HCT116 (cell line): ENCODE data around the gene PCK2.

Experiments
- CBX3 ChIP-seq: IDR thresholded peaks from 2 replicates; pipeline ENCODE4 v1.6.1; 2012; ENCODE audit warnings: low read depth
- CTCF ChIP-seq, 3 experiments: fragments of 200-600 bp in 1 of 3; sonication (generic) in 1 of 3; IDR thresholded peaks in 2 of 3; conservative IDR thresholded peaks in 1 of 3; 2 replicates each; pipeline ENCODE4 v1.5.1; 2012 to 2017; ENCODE audit warnings: low read depth in 2 of 3, low read length in 2 of 3, antibody characterized with exemption in 1 of 3, borderline replicate concordance in 1 of 3, control low read depth in 1 of 3, mild to moderate bottlenecking in 1 of 3, mixed read lengths in 1 of 3, mixed run types in 1 of 3, moderate library complexity in 1 of 3; ENCODE audit not compliant: insufficient read depth in 1 of 3
- EZH2 ChIP-seq: fragments of 200-600 bp; sonication (generic); IDR thresholded peaks from 2 replicates; pipeline ENCODE4 v1.6.1; 2017; ENCODE audit warnings: antibody characterized with exemption, mixed run types
- EZH2phosphoT487 ChIP-seq: fragments of 200-600 bp; IDR thresholded peaks from 2 replicates; pipeline ENCODE4 v1.6.1; 2018; ENCODE audit warnings: antibody characterized with exemption, borderline replicate concordance
- JUND ChIP-seq: IDR thresholded peaks from 2 replicates; pipeline ENCODE4 v1.6.1; 2012
- POLR2A ChIP-seq: IDR thresholded peaks from 2 replicates; pipeline ENCODE4 v1.7.0; 2011; ENCODE audit warnings: borderline replicate concordance; ENCODE audit not compliant: insufficient read depth, insufficient read length; ENCODE audit errors: extremely low read depth
- POLR2AphosphoS5 ChIP-seq: IDR thresholded peaks from 2 replicates; pipeline ENCODE4 v1.6.1; 2011; ENCODE audit warnings: mild to moderate bottlenecking, low read depth, low read length, moderate library complexity
- REST ChIP-seq: IDR thresholded peaks from 2 replicates; pipeline ENCODE4 v1.6.1; 2012; ENCODE audit warnings: low read depth
- SIN3A ChIP-seq: IDR thresholded peaks from 2 replicates; pipeline ENCODE4 v1.6.1; 2012; ENCODE audit warnings: low read depth
- SP1 ChIP-seq: IDR thresholded peaks from 2 replicates; pipeline ENCODE4 v1.6.1; 2012; ENCODE audit warnings: low read depth
- TF ChIP-seq, protein P1 (sequence below): IDR thresholded peaks from 2 replicates; pipeline ENCODE4 v1.6.1; 2012
- TF ChIP-seq, protein P2 (sequence below): IDR thresholded peaks from 2 replicates; pipeline ENCODE4 v1.6.1; 2011; ENCODE audit warnings: mild to moderate bottlenecking, low read length, moderate library complexity; ENCODE audit not compliant: insufficient replicate concordance; ENCODE audit errors: extremely low read depth

DNA sequence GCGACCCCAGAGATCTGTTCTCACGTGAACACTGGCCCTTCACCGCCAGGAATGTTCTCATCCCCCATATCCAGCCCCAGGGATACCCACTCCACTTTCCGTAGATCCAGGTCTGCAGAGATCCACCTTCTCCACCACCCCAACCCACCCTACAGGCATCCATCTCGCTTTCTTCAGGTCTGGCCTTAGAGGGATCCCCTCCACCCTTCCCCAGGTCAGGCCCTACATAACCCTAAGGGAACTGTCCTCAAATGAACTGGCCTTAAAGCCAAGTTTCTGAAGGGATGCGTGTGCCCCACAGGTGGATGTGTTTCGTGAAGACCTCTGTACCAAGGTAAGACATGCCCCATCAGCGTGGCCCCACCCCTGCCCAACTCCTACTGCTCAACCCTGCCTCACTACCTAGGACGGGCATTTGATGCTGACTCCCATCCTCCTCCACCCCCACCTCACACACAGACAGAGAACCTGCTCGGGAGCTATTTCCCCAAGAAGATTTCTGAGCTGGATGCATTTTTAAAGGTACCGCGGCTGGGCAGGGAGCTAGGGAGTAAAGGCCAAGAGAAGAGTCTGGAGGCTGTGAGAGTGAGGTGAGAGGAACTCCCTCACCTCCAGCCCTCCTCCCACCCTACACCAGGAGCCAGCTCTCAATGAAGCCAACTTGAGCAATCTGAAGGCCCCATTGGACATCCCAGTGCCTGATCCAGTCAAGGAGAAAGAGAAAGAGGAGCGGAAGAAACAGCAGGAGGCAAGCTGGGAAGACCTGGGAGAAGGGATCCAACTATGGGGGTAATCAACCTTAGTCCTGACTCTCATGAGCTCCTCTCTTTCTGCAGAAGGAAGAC is 42.8 kb downstream of the PCK2 start:
- TF ChIP-seq CTCF (IDR thresholded peaks at IDR 0.05 in 2 of 3, conservative IDR thresholded peaks at IDR 0.05 in 1 of 3; ENCODE audit: borderline replicate concordance in 1 of 3, insufficient read depth in 1 of 3, low read depth in 2 of 3, low read length in 2 of 3) (no peak), POLR2AphosphoS5 (no peak), POLR2A (no peak), EZH2phosphoT487 (no peak), EZH2 (no peak), JUND (no peak), SIN3A (no peak), REST (no peak), SP1 (no peak), CBX3 (no peak)
- TF ChIP-seq, protein P1, sequence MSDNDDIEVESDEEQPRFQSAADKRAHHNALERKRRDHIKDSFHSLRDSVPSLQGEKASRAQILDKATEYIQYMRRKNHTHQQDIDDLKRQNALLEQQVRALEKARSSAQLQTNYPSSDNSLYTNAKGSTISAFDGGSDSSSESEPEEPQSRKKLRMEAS = no peak
- TF ChIP-seq, protein P2, sequence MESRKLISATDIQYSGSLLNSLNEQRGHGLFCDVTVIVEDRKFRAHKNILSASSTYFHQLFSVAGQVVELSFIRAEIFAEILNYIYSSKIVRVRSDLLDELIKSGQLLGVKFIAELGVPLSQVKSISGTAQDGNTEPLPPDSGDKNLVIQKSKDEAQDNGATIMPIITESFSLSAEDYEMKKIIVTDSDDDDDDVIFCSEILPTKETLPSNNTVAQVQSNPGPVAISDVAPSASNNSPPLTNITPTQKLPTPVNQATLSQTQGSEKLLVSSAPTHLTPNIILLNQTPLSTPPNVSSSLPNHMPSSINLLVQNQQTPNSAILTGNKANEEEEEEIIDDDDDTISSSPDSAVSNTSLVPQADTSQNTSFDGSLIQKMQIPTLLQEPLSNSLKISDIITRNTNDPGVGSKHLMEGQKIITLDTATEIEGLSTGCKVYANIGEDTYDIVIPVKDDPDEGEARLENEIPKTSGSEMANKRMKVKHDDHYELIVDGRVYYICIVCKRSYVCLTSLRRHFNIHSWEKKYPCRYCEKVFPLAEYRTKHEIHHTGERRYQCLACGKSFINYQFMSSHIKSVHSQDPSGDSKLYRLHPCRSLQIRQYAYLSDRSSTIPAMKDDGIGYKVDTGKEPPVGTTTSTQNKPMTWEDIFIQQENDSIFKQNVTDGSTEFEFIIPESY = no peak
